NCI-H510A (cell line): ENCODE results near the gene DMC1.
"Not testable (repeated sequence)": the region's sequence is repeated elsewhere in the genome, so short reads cannot be mapped to it uniquely, and the experiment has no call there.

Source experiments
- DNase-seq: peaks from one replicate; lab custom pipeline; 2025; lab: John Stamatoyannopoulos, UW

DMC1 gene

GRCh38 chr22:38501797-38502672 is 67.9 kb downstream of the DMC1 start:
- DNase-seq: no peak

GRCh38 chr22:38497869-38498268 is 72.1 kb downstream of the DMC1 start:
- no peak for DNase-seq

DNA sequence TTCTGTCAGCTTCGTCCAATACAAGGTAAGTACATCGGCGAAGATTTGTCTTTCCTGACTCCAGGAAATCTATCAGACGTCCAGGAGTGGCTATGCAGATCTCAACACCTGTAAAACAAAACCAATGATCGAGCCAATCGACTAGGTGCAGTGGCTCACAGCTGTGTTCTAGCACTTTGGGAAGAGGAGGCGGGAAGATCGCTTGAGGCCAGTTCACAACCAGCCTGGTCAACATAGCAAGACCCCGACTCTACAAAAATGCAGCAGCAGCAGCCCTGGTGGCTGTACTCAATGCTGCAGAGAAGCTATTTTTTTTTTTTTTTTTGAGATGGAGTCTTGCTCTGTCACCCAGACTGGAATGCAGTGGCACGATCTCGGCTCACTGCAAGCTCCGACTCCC is 75.0 kb downstream of the DMC1 start:
- no peak for DNase-seq

- no peak for DNase-seq
These were observed 75.5 kb downstream of the DMC1 start for GRCh38 chr22:38494498-38494897.

DNA sequence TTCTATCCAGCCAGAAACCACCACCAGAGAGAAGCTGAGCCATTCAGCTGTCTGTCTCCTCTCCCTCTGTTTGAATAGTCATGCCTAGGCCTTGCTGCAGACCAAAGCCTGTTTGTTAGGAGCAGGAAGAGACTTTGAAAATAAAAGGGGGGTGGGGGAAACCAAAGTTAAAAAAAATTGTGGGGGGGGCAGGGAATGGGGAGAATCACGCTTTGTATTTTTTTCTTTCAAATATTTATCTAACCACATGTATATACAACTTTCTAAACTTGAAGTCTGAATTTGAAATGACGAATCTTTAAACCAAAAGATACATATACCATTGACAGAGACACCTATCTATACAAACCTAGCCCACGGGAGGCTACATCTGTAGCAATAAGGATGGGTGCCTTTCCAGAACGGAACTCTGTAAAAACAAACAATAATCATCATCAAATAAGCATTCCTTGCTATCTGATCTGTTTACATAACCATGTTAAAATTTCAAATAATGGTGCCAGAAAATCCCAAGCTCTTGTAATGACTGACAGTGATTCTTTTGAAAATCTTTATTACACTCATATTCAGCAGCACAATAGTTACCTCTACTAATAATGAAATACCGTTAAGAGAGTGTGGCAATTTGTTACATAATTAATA is 78.2 kb downstream of the DMC1 start:
- DNase-seq: no peak

- DNase-seq: no peak
These were observed 79.1 kb downstream of the DMC1 start for GRCh38 chr22:38490915-38491314.

DNA sequence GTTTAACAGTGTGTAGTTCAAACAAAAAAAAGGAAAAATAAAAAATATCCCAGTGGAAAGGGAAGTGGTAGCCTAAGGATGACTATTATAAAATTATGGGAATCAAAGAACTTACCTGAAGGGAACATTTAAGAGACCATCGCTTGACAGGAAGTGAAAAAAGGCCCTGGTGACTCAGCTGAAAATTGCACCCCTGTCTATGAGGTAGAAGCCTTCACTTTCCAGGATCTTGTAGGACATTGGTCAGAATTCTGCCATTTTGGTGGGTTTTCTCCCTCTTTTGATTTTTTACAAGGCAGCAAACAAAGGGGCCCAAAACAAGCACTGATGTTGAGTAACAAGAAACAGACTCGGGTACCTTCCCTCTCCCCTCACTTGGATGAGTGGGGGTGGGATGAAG is 79.5 kb downstream of the DMC1 start:
- DNase-seq: no peak

DNA sequence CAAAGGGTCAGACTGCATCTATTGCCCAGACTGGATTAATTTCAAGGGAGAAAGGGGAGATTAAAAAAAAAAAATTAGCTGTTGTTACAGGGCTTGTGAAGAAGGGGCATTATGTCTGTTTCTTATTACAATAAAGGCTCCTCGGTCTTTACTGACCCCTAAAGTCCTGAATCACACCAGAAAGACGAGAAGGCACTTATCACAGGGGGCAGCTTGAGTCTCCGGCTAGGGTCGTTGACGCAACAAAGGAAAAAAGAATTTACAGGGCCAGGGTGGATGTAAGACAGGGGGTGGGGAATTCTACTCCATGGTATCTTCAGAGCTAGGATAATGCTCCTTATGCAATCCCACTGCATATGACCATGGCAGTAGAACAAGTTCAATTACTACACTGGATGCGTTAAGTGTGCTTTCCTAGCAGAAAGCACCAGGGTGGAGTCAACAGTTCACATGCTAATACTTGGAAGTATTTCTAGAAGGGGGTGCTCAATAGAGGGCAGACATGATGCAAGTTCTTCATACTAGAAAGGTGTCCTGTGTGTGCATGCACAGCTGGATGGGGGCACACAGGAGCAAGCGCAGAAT is 80.3 kb downstream of the DMC1 start:
- DNase-seq: no peak

GRCh38 chr22:38489142-38489541 is 80.8 kb downstream of the DMC1 start:
- no peak for DNase-seq

GRCh38 chr22:38487946-38488345 is 82.0 kb downstream of the DMC1 start:
- DNase-seq: no peak

GRCh38 chr22:38485783-38486182 is 84.2 kb downstream of the DMC1 start:
- DNase-seq: no peak

GRCh38 chr22:38484244-38484643 is 85.7 kb downstream of the DMC1 start:
- no peak for DNase-seq

DNA sequence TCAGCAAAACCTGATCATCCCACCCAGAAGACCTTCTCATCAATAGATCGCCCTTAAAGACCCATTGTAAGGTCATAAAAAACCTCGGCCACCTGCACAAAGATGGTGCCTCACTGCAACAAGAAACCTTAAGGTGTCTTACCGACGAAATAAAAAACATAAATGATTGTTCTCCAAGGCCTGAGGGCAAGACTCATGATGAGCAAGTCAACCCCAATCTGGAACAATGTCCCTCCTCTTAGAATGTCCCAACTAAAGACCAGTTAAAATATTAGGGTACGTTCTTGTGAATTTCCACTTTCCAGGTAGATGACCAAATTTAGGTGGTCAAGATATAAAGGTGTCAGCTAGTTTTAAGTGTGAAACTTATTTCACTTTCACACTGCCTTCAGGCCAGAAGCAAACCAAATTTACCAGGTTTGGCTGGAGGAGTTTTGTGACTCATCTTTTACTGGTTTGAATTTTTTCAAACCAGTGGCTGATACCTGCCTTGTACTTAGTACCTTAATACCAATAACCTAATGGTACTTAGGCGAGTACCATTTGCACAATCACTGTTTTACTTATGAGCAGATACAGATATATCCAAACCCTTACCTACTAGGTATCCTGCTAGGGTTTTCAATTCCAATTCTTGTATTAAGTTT is 87.2 kb downstream of the DMC1 start:
- no peak for DNase-seq

GRCh38 chr22:38481871-38482332 is 88.1 kb downstream of the DMC1 start:
- DNase-seq: no peak

GRCh38 chr22:38481162-38481870 is 88.7 kb downstream of the DMC1 start:
- DNase-seq: no peak

DNA sequence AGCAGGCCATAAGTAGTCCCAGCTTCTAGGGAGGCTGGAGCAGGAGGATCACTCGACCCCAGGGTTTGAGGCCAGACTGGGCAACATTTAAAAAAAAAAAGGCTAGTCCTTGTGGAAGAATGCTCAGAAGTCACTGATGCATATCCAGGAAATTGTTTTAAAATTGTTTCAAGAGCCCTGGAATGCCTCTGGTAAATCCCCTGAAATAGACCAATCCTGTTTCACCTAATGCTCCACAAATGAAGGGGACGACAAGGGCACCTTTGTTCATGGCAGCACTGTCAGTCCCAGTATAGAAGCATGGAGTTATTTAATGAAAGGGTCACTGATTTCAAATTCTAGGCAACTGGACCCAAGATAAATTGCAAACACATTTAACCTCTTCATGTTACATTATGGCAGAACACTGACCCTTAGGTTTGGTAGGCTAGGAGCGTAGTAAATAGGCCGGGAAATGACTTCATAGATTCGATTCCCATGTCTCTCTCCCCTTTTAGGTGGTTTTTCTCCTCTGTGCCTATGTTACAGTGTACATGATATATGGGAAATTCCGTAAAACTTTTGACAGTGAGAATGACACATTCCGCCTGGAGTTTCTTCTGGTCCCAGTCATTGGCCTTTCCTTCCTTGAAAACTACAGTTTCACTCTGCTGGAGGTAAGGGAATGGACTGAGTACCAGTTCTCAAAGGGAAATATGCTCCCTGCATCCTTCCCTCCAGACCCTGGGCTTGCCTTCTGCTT is 90.7 kb downstream of the DMC1 start:
- DNase-seq: no peak

DNA sequence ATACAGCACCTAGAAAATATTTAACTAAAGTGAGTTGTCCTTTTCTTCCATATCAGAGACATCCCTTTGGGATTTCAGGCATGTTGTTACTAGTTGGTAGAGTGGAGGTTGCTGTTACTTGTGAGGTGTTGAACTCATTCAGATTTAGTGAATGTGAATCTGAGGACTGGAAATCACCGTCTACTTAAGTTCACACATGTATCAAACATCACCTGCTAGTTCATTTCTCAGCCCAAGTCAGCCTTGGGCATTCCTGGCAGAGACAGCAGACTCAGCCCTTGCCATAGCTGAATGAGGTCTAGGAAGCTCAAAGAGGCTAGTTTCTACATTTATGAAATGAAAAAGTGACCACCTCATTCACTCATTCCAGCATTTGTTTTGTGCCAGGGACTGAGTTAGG is 92.4 kb downstream of the DMC1 start:
- DNase-seq: no peak

DNA sequence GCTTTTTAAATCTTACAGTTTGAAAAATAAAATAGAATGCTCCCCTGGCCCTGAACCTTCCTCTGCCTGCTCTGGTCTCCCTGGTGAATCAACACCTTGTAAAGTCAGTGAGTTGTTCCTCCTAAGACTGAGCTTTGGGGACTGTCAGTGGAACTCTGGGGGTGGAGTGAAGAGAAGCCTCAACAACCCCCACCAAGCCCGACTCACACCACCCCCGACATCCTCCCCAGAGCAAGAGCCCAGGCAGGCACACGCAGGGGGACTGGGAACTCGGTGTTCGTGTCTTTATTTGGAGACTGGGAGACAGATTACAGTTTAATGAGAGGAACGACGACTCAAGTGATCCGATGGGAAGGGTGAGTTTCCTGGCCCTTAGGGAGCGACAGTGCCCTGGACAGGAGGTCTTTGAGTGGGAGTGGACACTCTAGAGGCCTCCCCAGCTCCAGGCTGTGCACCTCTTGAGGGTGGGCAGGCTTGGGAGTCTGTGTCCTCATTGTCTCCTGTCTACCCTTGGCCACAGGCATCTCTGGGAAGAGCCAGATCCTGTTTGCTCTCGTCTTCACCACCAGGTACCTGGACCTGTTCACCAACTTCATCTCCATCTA is 95.9 kb downstream of the DMC1 start:
- DNase-seq: no peak

DNA sequence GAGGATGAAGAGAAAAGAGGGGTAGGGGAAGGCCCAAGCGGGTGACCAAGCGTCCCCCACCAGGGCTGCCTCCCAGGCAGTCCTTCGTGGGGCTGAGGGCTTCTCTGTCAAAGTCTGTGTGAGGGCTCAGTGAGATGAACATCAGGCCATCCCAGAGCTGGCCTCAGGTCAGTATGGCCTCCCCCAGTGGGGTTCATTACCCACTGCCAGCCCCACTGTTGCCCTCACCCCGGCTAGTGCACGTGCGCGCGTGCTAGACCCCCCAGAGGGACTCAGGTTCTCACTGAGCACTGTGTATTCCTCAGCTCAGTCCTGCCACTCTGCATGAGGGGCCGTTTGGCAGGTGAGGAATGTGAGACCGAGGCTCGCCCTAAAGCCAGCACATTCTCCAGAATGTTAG is 98.7 kb downstream of the DMC1 start:
- DNase-seq: no peak

DNA sequence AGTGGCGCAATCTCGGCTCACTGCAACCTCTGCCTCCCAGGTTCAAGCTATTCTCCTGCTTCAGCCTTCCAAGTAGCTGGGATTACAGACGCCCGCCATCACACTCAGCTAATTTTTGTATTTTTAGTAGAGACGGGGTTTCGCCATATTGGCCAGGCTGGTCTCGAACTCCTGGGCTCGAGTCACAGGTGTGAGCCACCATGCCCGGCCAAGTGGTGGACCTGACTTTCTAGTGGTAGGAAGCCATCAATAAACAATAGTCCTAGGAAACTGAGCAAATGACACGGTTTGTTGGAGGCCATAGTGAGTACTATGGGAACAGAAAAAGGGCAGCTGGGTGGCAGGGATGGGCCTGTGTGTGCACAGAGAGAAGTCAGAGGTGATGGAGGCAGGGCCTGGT is 99.8 kb downstream of the DMC1 start:
- DNase-seq: not testable (repeated sequence)

GRCh38 chr22:38469306-38469781 is 100.6 kb downstream of the DMC1 start:
- DNase-seq: no peak
